SK-N-SH (cell line): Measurements from ENCODE around the gene SPATA33.

ENCODE experiments used
- EZH2phosphoT487 ChIP-seq: fragments of 200-600 bp; sonication (generic); IDR thresholded peaks from 2 replicates; pipeline ENCODE4 v1.6.1; 2017; ENCODE audit warnings: low read depth, mixed run types, mild to moderate bottlenecking, antibody characterized with exemption, moderate library complexity, borderline replicate concordance
- GATA2 ChIP-seq: sonication (generic); formaldehyde crosslinking; IDR thresholded peaks from 2 replicates; pipeline ENCODE4 v1.5.0; 2020; ENCODE audit warnings: mild to moderate bottlenecking, missing genetic modification reagents
- RCOR1 ChIP-seq: fragments of 150-350 bp; IDR thresholded peaks from 2 replicates; pipeline ENCODE4 v1.6.1; 2017; ENCODE audit warnings: antibody characterized with exemption, low read length
- TF ChIP-seq, protein P1 (sequence below): fragments of 200-600 bp; sonication (generic); IDR thresholded peaks from 2 replicates; pipeline ENCODE4 v1.6.1; 2017; ENCODE audit warnings: antibody characterized with exemption, mild to moderate bottlenecking, moderate library complexity
- TF ChIP-seq, protein P2 (sequence below): IDR thresholded peaks from 2 replicates; pipeline ENCODE4 v1.6.1; 2012; ENCODE audit warnings: mild to moderate bottlenecking, low read depth, low read length, moderate library complexity

DNA sequence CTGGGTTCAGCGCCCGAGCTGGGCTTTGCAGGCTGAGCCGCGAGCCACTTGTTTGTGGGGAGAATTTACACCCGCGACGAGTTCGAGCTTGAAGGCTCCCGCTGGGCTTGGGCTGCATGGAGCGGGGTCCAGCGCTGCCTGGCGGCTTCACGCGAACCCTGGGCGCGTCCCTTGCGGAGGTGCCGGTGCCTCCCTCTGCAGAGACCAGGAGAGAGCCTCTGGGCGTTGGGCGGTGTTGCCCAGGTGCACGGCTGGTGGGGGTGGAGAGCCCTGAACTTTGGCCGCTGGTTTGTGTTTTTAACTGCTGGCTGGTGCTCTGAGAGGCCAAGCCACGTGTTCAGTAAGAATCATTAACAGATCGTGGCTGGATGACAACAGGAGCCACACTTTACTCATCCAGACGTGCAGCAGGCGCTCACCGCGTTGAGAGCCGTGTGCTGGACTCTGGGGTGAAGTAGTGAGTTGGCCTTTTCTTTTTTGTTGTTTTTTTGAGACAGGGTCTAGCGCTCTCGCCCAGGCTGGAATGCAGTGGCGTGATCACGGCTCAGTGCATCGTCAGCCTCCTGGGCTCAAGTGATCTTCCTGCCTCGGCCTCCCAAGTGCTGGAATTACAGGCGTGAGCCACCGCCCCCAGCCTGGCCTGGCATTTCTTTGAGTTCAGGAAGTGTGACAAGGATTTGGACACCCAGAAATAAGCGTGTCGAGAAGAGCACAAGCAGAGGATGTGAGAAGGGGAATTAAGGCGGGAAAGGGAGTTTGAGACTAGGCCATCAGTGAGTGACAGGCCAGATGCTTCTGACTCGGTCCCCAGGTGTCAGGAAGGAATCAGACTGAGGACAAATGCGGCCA is 29.7 kb downstream of the SPATA33 start:
- TF ChIP-seq, protein P1, sequence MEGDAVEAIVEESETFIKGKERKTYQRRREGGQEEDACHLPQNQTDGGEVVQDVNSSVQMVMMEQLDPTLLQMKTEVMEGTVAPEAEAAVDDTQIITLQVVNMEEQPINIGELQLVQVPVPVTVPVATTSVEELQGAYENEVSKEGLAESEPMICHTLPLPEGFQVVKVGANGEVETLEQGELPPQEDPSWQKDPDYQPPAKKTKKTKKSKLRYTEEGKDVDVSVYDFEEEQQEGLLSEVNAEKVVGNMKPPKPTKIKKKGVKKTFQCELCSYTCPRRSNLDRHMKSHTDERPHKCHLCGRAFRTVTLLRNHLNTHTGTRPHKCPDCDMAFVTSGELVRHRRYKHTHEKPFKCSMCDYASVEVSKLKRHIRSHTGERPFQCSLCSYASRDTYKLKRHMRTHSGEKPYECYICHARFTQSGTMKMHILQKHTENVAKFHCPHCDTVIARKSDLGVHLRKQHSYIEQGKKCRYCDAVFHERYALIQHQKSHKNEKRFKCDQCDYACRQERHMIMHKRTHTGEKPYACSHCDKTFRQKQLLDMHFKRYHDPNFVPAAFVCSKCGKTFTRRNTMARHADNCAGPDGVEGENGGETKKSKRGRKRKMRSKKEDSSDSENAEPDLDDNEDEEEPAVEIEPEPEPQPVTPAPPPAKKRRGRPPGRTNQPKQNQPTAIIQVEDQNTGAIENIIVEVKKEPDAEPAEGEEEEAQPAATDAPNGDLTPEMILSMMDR = no peak
- TF ChIP-seq GATA2 (CRISPR knock-in tag) (no peak), RCOR1 (no peak), EZH2phosphoT487 (no peak)
- TF ChIP-seq, protein P2, sequence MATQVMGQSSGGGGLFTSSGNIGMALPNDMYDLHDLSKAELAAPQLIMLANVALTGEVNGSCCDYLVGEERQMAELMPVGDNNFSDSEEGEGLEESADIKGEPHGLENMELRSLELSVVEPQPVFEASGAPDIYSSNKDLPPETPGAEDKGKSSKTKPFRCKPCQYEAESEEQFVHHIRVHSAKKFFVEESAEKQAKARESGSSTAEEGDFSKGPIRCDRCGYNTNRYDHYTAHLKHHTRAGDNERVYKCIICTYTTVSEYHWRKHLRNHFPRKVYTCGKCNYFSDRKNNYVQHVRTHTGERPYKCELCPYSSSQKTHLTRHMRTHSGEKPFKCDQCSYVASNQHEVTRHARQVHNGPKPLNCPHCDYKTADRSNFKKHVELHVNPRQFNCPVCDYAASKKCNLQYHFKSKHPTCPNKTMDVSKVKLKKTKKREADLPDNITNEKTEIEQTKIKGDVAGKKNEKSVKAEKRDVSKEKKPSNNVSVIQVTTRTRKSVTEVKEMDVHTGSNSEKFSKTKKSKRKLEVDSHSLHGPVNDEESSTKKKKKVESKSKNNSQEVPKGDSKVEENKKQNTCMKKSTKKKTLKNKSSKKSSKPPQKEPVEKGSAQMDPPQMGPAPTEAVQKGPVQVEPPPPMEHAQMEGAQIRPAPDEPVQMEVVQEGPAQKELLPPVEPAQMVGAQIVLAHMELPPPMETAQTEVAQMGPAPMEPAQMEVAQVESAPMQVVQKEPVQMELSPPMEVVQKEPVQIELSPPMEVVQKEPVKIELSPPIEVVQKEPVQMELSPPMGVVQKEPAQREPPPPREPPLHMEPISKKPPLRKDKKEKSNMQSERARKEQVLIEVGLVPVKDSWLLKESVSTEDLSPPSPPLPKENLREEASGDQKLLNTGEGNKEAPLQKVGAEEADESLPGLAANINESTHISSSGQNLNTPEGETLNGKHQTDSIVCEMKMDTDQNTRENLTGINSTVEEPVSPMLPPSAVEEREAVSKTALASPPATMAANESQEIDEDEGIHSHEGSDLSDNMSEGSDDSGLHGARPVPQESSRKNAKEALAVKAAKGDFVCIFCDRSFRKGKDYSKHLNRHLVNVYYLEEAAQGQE = no peak
